ENCODE results near the gene PPP1R3F. TPM values are rescaled to one million over a fixed set of nuclear protein-coding genes. Genes with fewer than 3 reads are reported as not detected.

PPP1R3F gene
- total and polyA plus RNA-seq, 2 donors (not counting 1 experiment from before 2014, with no cell fraction given): 3.7 to 10.2 TPM

- WGBS (ENCODE audit: insufficient coverage): under 1% methylated on average over 42 of the region's 45 CpGs
Observed at GRCh38 chrX:49269010-49269766, 405 bp upstream of the PPP1R3F start.

More at GRCh38 chrX:49269010-49269766, 405 bp upstream of the PPP1R3F start:
- peak; percentile 96 for DNase-seq
- peaks cover 25% of the 10 kb centered on the region for H3K79me2 ChIP-seq (ENCODE audit: control insufficient read depth, insufficient read depth, low read length)
- CTCF ChIA-PET: interaction anchor here (0.9 to 1.0 kb wide), 3 partner anchors 76 to 113 kb away, joined by 4 to 6 read pairs (median 5); no protein-coding TSS in a partner anchor
- no peaks in the 10 kb centered on the region for H3K36me3 ChIP-seq (replicated peaks in 1 of 2; ENCODE audit: control extremely low read depth in 1 of 2, control insufficient read depth in 1 of 2, extremely low read depth in 1 of 2, insufficient read depth in 2 of 2, low read length in 1 of 2)
- no peaks in the 10 kb centered on the region for H4K20me1 ChIP-seq (ENCODE audit: control insufficient read depth, insufficient read depth, low read length, poor library complexity, severe bottlenecking)
- no peaks in the 10 kb centered on the region for H3K27me3 ChIP-seq (replicated peaks in 1 of 4; ENCODE audit: control extremely low read depth in 1 of 4, control insufficient read depth in 3 of 4, insufficient read depth in 4 of 4, low read length in 3 of 4)
- peaks cover 23 to 35% of the 10 kb centered on the region in 2 donors for H3K4me1 ChIP-seq (ENCODE audit: control insufficient read depth in 2 of 2, insufficient read depth in 2 of 2, low read length in 2 of 2)
- peak; percentile 85 for ATAC-seq (ENCODE audit: low read depth)
- Mint-ChIP-seq H3K27ac (peak overlapping the region; percentile 98), H3K4me3 (peak overlapping the region; percentile 95), H3K27me3 (no peaks in the 10 kb centered on the region), H3K9me3 (ENCODE audit: insufficient read depth) (no peaks in the 10 kb centered on the region), H3K4me1 (peaks cover 35% of the 10 kb centered on the region)
- TF ChIP-seq CTCF (IDR thresholded peaks at IDR 0.05) (no peak), EZH2 (IDR thresholded peaks at IDR 0.05; ENCODE audit: borderline replicate concordance, insufficient read depth, low read depth, low read length, poor library complexity, severe bottlenecking) (no peak)
- POLR2A ChIA-PET: interaction anchor here (0.7 to 1.9 kb wide), 5 partner anchors 38 to 311 kb away, joined by 3 to 7 read pairs (median 3); partner anchors contain the start of gene WDR45
- H3K4me2 ChIP-seq (replicated peaks; ENCODE audit: low read depth, low read length, poor library complexity, severe bottlenecking): peak overlapping the region; percentile 71
- intact Hi-C loops (cut with micrococcal nuclease): loop anchor here (1.0 to 5.0 kb wide), 7 partner anchors 34 to 1612 kb away; partner anchors contain the start of genes CCDC22, GPKOW, SYP and UXT
- H3K9me3 ChIP-seq (ENCODE audit: control extremely low read depth in 1 of 3, control insufficient read depth in 2 of 3, insufficient read depth in 1 of 3, low read length in 2 of 3): no peaks in the 10 kb centered on the region
- peak overlapping the region; percentile 91 to 98 for H3K27ac ChIP-seq (ENCODE audit: low read length in 2 of 2)
- H3K4me3 ChIP-seq (ENCODE audit: control extremely low read depth in 1 of 5, extremely low read depth in 1 of 5, insufficient read depth in 1 of 5, low read depth in 2 of 5, low read length in 4 of 5): peak overlapping the region; percentile 62 to 77 (median 71)
- peak overlapping the region; percentile 84 for H3K9ac ChIP-seq (ENCODE audit: low read length)
- H2AFZ ChIP-seq (ENCODE audit: insufficient read depth, low read depth, low read length, poor library complexity, severe bottlenecking): peak overlapping the region; percentile 88

Measured in B cell (primary cell).